ENCODE data around the gene PLCB4.
"Not testable (repeated sequence)": the region's sequence is repeated elsewhere in the genome, so short reads cannot be mapped to it uniquely, and the experiment has no call there.

Gene PLCB4

DNA sequence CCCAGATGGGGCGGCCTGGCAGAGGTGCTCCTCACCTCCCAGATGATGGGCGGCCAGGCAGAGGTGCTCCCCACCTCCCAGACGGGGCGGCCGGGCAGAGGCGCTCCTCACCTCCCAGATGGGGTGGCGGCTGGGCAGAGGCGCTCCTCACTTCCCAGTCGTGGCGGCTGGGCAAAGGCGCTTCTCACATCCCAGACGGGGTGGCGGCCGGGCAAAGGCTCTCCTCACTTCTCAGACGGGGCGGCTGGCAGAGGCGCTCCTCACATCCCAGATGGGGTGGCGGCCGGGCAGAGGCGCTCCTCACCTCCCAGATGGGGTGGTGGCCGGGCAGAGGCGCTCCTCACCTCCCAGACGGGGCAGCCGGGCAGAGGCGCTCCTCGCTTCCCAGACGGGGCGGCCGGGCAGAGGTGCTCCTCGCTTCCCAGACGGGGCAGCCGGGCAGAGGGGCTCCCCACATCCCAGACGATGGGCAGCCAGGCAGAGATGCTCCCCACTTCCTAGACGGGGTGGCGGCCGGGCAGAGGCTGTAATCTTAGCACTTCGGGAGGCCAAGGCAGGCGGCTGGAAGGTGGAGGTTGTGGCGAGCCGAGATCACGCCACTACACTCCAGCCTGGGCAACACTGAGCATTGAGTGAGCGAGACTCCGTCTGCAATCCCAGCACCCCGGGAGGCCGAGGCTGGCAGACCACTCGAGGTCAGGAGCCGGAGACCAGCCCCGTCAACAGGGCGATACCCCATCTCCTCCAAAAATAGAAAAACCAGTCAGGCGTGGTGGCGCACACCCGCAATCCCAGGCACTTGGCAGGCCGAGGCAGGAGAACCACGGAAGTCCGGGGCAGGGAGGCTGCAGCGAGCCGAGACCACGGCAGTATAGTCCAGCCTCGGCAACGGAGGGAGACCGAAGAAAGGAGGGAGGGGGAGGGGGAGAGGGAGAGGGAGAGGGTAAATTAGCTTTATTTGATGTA is 316.7 kb downstream of the PLCB4 start:
- not testable (repeated sequence) for DNase-seq

DNA sequence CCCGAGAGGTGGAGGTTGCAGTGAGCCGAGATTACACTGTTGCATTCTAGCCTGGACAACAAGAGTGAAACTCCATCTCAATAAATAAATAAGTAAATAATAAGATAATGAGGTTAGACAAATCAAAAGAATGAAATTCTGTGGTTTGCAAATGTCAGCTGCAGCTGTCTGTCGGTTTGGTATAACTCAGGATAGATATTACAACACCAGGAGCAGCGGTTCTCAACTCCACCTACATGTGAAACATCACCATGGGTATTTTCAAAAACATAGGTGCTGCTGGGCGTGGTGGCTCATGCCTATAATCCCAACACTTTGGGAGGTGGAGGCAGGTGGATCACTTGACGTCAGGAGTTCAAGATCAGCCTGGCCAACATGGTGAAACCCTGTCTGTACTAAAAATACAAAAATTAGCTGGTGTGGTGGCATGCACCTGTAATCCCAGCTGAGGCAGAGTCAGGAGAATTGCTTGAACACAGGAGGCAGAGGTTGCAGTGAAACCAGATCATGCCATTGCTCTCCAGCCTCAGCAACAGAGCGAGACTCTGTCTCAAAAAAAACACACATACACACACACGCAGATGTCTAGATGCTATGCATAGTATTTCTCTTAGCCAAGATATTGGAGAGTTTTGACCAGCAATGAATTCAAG is 319.4 kb downstream of the PLCB4 start:
- DNase-seq: no peak

DNA sequence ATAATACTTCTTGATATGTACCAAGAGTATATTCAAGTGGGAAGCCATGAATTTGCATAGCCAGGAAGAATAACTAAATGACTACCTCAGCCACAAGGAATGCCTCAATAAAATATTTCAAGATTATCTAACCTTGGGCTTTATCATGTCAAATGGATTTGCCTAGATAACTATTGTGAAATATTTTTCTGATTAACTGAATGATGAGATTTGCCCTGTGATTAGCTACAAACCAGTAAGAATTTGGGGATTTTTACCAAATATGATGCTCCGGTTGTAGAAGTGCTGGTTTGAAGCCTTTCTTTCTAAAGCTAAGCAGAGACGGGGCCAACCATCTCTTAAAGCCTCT is 319.9 kb downstream of the PLCB4 start:
- DNase-seq: no peak

DNA sequence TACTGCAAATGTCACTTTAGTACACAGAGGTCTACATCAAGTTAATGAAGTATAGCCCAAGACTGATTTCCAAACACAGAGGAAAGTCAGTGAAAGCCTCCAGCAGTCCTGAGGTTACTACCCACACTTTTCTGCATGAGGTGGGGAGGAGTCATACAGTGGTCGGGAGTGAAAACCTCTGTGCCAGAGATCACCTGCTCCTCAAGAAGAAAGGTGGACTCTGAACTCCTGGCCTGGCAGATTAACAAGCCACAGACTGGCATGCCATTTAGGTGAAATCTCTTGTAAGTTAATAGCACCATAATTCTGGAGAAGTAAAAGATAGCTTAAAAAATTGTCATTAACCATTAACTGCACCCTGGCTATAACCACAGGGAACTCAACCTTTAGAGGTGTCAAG is 320.5 kb downstream of the PLCB4 start:
- DNase-seq: no peak

DNA sequence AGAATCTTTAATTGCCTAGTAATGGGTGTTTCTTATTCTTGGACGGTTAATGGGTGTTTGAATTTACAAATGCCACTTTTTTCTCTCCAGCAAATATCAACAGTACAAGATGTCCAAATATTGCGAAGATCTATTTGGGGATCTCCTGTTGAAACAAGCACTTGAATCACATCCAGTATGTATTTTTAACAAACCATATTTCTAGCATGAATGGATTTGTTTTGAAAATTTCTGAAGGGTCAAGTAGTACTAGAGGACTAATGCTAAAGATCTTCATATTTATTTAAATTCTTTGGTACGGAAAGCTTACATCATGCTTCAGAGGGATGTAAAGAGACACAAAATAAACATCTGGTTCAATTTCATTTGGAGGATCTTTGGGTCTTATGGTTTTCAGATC is 321.6 kb downstream of the PLCB4 start:
- DNase-seq: no peak

DNA sequence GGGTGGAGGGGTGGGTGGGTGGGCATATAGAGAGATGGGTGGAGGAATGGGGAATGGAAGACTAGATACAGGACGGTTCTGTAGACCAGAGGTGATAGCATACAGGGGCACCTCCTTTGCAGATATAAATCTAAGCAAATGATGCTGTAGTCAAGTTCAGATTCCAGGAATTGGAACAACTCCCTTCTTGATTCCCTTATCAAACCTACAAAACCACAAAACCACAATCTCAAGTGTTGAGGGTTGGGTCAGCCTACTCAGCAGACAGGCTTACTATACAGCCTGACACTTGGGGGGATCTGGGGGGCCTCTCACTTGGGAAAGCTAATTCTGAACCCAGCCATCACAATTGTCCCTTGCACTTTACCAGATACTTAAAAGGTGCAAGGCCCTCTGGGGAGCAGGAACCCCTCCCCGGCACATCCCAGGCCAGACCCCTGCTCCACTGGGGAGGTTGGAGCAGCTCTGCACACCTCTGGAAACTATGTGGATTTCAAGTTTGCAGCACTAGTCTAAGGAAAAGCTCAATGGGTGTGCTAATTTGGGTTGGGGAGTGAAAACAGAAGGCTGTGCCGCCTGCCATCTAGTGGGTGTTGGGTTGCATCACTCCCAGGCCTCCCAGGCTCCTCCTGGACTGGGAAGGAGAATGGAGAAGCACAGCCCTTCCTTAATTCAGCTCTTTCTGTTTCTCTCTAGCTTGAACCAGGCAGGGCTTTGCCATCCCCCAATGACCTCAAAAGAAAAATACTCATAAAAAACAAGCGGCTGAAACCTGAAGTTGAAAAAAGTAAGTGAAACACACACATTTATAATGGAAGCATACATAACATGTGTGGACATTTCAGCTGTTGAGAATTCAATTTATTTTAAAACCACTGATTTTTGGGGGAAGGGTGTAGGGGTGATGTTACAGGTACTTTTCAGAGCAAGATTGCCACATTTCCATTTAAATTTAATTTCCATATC is 324.3 kb downstream of the PLCB4 start:
- peak; percentile 51 for DNase-seq

DNA sequence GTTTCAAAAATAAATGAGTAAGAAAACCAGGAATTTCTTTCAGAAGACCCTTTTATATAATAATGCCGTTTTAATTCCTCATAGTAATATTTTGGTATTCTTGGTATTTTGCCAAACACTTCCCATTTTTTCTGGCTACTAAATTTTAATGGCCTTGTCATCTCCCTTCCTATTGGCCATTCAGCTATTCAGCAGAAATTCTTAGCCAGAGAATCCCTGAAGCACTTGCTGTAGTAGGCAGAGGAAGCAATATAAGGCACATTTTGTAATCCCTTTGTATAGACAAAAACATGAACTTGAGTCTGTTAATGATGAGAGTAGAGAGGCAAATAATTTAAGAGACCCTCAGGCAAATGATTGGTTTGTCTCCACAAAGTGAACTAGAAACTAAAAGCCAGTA is 327.1 kb downstream of the PLCB4 start:
- no peak for DNase-seq

DNA sequence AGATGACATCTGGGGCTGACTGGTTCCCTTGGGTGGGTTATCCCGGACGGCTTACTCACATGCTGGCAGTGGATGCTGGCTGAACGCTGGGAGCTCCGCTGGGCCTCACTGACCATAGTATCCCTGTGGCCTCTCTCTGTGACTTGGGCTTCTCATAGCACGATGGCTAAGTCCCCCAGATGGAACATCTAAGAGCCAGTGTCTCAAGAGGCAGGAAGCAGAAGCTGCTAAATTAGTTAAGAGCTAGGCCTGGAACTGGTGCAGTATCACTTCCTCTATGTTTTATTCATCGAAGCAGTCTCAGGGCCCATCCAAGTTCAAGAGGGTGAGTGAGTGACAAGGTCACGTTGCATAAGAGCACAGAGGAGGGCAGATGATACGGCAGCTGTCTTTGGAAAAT is 329.0 kb downstream of the PLCB4 start:
- no peak for DNase-seq

DNA sequence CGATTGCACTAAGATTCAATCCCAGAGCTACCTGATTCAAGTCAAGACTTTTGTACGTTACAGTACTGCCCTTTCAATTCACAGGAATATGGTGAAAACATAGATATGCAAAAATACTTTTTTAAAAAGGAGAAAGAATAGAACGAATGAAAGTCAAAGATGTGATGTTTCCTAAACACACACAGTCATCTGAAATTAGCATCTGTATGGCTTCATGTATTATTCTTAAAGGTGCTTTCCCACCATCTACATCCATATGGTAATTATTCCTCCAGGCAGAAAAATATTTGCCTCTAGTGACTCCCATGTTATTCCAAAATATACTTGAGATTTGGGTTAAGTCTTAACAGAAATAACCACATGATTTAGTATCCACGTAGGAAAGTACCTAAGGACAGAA is 330.0 kb downstream of the PLCB4 start:
- no peak for DNase-seq

DNA sequence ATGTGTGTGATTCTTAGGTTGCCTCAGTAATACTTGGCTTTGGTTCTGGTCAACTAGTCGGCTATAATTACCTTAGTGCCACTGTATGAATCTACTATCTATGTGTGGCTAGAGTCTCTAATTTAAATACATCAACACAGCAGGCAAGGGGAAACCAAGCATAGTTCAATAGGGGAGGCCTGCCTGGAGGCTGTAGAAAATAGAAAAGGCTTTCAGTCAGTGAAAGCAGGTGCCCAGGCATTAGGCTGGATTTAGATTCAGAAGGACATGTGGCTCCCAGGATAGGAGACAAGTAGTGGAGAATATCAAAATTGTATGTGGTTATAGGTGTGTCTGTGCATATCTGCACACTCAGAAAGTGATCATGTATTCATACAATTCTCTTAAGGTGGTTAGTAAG is 330.4 kb downstream of the PLCB4 start:
- DNase-seq: no peak

DNA sequence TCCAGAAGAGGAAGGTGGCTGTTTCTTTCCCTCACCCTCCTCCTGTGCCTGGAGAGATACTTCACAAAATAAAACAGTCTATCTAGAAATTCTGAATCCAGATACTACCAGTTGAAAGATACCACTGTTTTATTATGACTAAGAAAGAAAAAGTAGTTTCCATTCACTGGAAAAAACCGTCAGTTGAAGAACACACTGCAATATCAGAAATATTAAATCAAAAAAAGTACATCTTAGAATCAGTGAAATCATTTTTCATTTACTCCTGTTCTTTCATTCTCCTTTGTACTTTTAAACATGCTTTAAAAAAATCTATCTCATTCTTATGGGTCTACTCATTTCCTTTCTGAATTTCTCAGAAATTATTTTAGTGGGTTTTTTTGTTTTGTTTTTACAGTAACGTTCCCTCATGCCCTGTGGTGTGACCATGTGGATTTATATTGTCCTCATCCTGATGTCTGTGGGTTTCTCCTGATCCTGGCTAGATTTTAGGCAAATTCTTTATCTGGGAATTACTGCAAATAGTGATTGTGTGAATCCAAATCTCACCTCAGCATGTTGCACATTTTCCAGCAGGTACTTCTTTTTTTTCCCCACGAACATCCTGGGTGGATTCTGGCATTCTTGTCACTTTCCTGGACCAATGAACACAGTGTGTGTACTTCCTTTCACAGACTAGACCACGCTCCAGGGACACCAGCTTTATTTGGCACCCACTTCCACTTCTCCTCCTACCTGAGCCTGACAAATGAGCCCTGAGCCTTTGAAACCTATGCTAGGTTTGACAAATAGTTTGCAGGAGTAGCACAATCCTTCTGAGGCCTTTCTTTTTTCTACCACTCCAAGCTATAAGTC is 331.5 kb downstream of the PLCB4 start:
- DNase-seq: no peak

DNA sequence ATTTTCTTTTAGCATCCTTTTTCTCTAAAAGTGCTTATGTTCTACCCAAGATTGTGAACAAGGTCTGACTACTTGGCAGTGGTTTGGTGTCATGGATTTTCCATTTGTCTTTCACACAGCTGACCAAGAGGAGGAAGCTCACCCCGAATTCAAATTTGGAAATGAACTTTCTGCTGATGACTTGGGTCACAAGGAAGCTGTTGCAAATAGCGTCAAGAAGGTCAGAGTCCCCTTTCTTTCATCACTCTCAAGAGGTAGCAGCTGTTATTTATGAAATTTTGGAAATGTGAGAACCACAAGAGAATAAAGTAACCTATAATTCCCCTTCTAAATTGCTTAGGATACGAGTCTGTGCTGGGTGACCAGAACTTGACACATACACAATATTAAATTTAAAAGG is 332.5 kb downstream of the PLCB4 start:
- DNase-seq: no peak

DNA sequence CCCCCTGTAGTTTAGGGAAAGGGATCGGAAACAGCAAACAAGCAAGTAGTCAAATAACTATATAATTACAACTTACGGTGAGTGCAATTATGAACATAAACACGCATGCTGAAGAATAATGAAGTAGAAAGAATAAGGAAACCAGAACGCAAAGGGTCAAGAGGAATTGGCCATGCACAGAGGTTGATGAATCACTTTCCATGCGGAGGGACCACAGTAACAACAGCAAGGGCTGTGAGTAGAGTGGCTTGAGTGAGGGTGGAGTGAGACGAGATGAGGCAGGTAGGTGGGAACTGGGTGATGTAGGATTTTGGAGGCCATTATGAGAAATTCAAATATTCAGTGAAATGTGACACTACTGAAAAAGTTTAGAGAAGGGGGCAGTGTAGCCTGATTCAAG is 333.3 kb downstream of the PLCB4 start:
- DNase-seq: no peak

DNA sequence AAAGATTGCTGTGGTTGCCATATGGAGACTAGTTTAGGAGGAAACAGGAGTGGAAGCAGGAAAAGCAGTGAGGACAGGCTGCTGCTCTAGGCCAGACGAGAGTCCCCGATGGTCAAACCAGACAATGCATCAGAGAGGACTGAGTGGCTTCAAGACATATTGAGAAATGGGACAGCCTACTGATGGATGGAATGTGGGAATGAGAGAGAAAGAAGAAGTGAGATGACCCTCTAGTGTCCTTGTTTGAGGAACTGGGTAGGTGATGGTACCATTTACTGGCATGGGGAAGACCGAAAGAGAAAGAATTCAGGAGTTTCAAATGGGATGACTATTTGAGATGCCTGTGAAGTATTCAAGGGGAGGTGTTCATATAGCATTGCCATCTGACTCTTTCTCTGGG is 333.7 kb downstream of the PLCB4 start:
- DNase-seq: no peak

DNA sequence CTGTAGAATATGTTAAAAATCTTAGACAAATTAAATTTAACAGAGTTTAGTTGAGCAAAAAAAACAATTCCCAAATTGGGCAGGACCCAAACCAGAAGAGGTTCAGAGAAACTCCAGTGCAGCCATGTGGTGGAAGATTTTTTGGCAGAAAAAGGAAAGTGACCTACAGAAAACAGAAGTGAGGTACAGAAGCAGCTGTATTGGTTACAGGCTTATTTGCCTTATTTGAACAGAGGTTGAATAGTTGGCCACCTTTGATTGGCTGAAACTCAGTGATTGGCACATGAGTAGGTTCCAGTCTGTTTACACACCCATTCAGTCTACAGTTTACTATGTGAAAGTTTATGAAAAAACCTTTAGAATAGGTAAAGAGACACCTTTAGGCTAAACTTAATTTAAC is 334.6 kb downstream of the PLCB4 start:
- DNase-seq: no peak

DNA sequence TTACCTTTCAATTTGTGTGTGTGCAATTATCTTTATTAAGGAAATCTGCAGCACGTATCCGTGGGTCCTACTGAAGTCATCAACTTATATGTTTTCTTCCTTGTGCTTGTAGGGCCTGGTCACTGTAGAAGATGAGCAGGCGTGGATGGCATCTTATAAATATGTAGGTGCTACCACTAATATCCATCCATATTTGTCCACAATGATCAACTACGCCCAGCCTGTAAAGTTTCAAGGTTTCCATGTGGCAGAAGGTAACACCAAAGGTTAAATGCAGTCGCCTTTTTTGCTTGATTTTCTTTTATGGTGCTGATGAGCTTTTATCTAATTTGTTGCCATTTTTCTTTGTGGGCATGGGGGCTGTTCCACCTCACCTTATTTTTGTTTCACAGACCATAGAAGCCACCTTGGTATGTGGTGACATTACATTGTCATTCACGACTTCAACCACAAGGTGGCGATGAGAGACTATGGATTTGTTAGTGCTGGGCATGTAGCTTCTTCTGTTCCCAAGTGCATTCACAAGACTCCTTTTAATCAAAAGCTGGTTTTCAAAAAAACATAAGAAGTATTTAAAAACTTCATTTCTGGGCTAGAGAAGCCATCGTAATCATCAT is 339.0 kb downstream of the PLCB4 start:
- peak; percentile 39 for DNase-seq

DNA sequence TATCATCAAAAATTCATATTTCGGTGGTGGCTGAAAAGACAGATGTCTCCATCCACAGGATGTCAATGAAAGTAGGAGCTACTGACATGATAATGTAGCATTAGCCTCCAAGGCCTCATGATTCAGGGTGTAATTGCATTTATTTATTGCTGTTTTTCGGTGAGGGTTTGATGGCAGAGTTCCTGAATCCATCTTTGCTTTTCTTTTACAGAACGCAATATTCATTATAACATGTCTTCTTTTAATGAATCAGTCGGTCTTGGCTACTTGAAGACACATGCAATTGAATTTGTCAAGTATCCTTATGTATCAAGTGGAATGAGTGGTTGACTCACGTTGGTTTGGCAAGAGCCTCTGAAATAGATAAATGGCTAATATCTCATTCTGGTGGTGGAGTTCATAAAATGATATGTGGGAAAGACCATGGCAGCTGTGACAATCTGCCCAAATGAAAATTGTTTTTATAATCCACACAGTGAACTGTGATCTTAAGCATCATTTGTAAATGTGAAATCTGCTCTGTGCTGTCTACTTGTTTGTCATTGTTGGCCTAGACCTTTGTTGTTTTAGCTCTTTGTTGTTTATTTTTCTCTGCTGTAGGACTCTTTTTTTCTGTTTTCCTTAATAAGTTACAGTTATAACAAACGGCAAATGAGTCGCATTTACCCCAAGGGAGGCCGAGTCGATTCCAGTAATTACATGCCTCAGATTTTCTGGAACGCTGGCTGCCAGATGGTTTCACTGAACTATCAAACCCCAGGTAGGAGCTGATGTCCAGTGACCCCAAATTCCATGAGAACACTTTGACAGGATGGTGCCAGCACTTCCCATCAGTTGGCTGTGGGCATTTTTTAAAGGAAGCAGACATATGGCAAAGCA is 339.8 kb downstream of the PLCB4 start:
- no peak for DNase-seq

DNA sequence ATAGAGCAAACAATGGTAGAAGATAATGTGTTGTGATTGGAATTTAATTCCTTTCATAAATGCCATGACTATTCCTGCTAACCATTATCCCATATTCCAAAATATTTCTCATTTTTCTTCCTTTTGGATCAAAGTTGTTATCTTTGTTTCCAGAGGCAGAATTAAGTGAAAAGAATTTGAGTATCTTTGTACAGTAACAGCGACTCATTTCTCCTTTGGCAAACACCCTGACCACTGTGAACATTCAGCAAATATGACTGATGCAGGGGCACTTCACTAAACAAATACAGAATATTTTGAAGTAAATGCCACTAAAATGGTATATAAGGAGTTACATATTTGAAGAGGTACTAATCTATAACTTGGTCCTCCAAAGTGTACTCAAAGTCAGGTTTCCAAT is 340.5 kb downstream of the PLCB4 start:
- no peak for DNase-seq

DNA sequence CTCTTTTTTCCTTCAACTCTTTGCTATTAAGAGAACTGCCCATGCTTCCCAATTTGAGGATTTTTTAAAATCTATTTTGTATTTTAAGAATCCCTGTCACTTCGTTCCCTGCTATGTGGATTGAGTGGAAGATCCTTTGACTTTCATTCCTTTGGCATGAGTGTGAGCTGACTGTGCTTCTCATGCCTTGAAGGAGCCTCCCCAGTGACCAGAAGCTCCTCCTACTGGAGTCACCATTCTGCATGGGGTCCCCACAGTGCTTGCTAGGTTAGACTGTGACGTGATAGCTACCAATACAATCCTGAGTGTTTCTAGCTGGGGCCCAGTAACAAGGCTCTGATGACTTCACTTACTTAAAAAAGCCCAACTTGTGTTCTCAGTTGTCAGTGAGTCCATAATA is 341.1 kb downstream of the PLCB4 start:
- no peak for DNase-seq

DNA sequence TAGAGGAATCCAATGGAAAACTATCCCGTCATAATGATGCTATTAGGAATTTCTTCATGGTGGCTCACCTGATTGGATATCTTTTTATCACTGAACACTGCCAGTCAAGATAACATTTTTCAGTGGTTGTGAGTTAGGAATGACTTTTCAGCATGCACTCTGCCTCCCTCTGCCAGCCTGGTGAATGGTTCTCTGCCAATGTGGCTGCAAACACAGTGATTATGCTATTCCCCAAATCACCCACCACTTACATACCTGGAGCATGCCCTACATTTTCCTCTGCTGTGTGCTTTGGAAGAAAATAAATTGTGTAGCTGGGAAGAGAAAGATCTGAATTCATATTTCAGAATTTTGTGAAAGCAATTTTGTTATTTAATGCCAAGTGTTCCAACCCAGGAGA is 342.9 kb downstream of the PLCB4 start:
- no peak for DNase-seq

DNA sequence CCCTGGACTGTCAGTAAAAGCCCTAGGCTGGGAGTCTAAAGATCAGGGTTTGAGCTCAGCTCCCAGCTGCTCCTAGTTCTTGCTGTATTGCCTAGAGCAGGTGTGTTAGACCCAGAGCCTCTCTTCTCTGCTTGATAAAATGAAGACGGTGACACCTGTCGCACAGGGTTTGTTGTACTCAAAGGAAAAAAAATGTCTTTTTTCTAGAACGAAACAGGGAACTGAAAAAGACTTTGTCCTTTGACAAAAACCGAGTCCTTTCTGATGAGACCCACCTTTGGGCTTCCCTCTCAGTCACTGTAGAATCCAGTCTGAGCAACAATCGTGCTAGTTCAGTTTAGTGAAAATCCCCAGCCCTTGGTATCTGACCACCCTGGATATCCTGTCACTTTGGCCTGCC is 343.4 kb downstream of the PLCB4 start:
- DNase-seq: no peak
